CD4-positive, alpha-beta memory T cell (primary cell): ENCODE results near the gene ZNF729. TPM values are rescaled to one million over a fixed set of nuclear protein-coding genes. Genes with fewer than 3 reads are reported as not detected.

Experiments
- polyA plus RNA-seq, 2 donors: library from polyadenylated mRNA; unstranded; fragments of 300-500 nt; fragmentation: Illumina TruSeq; gene quantifications; one replicate each; pipeline ENCODE4 v1.2.3, GENCODE V29; 2021
- total RNA-seq, 2 experiments: library from RNA; stranded (reverse); gene quantifications; one replicate each; pipeline ENCODE4 v1.2.3, GENCODE V29; 2021

The ZNF729 gene
- total and polyA plus RNA-seq, 4 experiments from 2014 or later, result not detected

Other genes with a start within 250 kb of the ZNF729 start
- 10 to 100 TPM in 1 of 2 experiments, 1 to 10 TPM in 1; 8.3 to 12.5 TPM for gene ZNF257, start 234.0 kb upstream of the ZNF729 start, total RNA-seq
- gene ZNF257, start 234.0 kb upstream of the ZNF729 start, polyA plus RNA-seq, result 1 to 10 TPM; 1.5 to 2.6 TPM
- not detected for gene ZNF676, start 89.5 kb upstream of the ZNF729 start, total RNA-seq
- not detected for gene ZNF676, start 89.5 kb upstream of the ZNF729 start, polyA plus RNA-seq
- not detected for gene ZNF98, start 135.9 kb downstream of the ZNF729 start, total RNA-seq
- not detected for gene ZNF98, start 135.9 kb downstream of the ZNF729 start, polyA plus RNA-seq